NCI-H1092 treated with DMSO at 0.1 percent for 48 hours (cell line): ENCODE measurements around the gene RCBTB2.
"Not testable (repeated sequence)": the region's sequence is repeated elsewhere in the genome, so short reads cannot be mapped to it uniquely, and the experiment has no call there.

Experiments used
- DNase-seq: peaks from one replicate; lab custom pipeline; 2025; lab: John Stamatoyannopoulos, UW

The RCBTB2 gene

DNA sequence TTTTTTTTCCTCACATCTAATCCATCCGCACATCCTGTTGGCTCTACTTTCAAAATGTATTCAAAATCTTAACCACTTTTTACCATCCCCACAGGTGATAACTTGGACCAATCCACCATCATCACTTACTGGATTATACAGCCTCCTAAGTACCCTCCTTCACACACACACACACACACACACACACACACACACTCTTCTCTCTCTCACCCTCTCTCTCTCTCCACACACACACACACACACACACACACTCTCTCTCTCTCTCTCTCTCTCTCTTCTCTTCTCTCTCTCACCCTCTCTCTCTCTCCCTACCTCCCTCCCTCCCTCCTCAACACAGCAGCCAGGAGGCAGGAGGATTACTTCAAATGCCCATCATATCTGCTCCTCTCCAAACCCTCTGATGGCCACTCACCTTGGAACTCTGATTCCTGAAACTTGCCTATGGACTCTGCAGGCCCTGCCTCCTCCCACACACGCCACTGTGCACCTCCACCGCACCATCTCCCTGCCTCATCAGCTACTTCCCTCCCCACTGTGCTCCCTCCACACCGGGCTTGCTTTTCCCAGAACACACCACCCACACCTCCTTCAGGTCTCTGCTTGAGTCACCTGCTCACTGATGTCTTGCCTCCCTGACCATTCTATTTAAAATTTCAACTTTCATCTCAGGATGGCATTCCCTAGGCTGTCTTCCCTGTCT, 39.7 kb downstream of the RCBTB2 start:
- no peak for DNase-seq

GRCh38 chr13:48492470-48493065, 40.3 kb downstream of the RCBTB2 start:
- no peak for DNase-seq

DNA sequence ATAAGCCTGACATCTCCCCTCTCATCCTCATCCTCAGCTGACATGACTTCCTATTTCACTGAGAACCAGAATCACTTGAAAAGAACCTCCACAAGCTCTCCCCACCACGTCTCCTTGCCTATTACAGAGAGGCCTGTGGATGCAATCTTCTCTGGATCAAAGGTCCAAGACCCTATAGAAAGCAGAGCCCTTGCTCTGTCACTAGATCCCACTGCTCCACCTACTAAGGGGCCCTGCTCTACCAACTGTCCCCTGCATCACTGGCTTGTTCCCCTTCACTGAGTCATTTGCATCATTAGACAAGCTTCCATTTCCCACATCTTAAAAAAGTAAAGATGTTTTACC, 40.8 kb downstream of the RCBTB2 start:
- no peak for DNase-seq

- DNase-seq: no peak
Observed at GRCh38 chr13:48491423-48492095, 41.3 kb downstream of the RCBTB2 start.

GRCh38 chr13:48490241-48490640, 42.6 kb downstream of the RCBTB2 start:
- DNase-seq: no peak

DNA sequence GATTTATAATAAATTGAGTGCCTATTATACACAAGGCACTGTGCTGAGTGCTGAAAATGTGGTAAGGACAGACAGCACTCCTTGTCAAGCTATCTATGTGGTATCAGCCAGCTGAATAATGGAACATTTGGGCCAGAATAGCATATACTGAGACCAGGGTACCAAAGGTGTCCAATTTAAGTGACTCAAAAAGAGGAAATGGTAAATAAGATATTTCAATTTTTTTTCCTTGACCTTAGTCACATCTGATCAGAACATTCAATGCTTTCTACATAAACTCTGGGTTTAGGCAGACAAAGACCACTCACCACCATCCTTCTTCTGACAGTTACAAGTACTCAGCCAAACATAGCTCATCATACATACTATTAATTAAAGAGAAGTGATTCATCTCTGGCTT, 43.2 kb downstream of the RCBTB2 start:
- no peak for DNase-seq

DNA sequence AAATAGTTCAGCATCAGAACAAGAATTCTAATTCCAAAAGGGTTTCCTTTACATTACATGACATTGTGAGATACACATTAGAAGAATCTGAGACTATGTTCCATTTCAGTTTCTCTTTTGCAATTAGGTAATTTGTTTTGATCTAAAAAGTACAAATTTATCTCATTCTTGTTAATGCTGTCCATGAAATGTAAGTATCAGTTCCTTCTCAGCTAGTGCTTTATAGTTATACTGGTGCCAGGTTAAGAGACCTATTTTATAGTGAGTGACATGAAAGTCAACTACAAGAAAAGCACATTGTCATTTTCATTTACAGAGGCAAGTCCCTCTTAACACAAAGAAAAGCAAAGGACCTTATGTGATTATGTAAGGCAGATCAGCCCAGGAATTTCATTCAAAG, 43.9 kb downstream of the RCBTB2 start:
- DNase-seq: no peak

GRCh38 chr13:48487968-48488367, 44.9 kb downstream of the RCBTB2 start:
- DNase-seq: no peak

DNA sequence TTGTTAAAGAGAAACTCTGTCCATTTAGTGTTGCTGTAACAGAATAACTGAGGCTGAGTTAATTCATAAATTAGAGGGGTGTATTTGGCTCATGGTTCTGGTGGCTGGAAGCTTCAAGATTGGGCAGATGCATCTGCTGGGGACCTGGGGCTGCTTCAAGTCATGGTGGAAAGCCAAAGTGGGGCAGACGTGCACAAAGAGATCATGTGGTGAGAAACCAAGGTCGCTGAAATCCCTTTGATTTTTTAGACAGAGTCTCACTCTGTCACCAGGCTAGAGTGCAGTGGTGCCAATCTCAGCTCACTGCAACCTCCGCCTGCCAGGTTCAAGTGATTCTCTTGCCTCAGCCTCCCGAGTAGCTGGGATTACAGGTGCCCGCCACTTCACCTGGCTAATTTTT, 46.0 kb downstream of the RCBTB2 start:
- DNase-seq: no peak

DNA sequence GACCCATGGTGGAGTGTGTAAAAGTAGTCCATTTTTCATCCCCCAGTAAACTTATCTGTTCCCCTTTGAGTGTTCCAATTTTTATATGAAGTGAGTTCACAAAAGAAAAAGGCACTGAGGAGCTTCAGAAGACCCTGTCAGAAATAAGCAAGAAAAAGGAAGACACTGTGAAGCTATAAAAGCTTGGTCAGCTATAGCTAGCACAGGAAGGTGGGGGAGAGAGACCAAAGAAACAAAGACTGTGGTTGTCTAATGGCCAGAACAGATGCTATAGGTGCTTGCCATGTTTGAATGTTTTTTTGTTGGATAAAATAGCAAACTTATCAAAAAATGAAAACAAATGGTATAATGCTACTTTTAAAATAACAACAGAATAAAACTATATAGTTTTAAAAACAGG, 46.5 kb downstream of the RCBTB2 start:
- DNase-seq: no peak

DNA sequence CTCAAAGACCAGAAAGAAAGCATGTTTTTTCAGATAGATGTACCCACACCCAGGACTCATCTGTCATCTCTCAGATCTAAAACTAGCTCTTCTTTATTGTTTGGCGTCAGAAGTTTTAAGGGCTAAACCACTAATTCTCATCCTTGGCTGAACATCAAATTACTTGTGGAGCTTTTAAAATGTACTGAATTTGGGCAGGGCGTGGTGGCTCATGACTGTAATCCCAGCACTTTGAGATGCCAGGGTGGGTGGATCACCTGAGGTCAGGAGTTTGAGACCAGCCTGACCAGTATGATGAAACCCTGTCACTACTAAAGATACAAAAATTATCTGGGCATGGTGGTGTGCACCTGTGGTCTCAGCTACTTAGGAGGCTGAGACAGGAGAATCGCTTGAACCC, 47.4 kb downstream of the RCBTB2 start:
- DNase-seq: no peak

DNA sequence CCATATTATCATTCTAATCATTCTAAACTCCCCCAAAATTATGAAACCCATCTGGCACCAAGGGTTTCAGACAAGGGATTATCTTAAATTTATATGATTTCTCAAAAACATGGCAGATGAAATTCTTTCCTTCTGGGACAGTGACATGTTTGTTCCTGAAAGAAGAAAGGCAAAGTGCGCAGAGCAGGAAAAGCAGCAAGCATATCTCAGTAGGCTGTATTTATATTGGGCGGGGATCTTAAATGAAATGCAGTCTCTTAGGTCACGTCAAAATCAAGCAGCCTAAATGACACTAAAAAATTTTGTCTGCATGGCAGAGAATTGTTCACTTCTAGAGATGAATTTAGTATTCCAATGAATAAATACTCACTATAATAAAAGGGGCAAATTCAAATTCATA, 49.3 kb downstream of the RCBTB2 start:
- DNase-seq: no peak

GRCh38 chr13:48478391-48478790, 54.5 kb downstream of the RCBTB2 start:
- no peak for DNase-seq

GRCh38 chr13:48477191-48477855, 55.6 kb downstream of the RCBTB2 start:
- DNase-seq: no peak

DNA sequence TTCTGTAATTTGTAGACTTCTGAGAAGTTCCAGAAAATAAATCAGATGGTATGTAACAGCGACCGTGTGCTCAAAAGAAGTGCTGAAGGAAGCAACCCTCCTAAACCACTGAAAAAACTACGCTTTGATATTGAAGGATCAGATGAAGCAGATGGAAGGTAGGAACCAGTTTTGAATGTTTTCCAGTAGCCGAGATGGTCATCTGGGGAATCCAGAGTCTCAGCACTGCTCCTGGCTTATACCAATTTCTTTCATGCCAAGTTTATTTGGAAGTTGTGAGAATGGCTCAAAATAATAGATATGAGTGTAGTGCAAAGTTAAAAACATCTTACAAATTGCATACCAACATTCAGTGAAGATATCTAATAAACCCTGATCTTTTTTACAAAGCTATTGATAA, 56.2 kb downstream of the RCBTB2 start:
- DNase-seq: no peak

DNA sequence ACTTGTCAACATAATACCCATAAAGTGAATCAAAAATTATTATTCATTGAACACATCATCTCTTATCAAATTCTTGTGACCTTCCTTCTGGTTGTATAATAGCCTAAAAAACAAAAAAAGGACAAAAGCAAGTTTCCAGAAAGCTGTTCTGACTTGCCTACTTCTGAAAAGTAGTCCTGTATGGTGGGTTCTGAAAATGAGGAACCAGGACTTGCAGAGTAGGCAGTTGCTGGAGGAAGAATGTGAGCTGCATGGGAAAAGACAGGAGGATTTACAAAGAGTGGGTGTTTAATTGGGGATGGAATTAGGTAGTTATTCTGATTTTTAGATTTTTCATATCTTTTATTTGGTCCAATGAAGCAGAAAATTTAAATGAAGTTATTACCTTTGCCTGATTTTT, 56.7 kb downstream of the RCBTB2 start:
- DNase-seq: no peak

GRCh38 chr13:48475230-48475629, 57.6 kb downstream of the RCBTB2 start:
- DNase-seq: no peak

GRCh38 chr13:48457578-48458242, 75.2 kb downstream of the RCBTB2 start:
- DNase-seq: no peak

- DNase-seq: no peak
Observed at GRCh38 chr13:48456546-48456945, 76.3 kb downstream of the RCBTB2 start.

GRCh38 chr13:48451196-48451595, 81.7 kb downstream of the RCBTB2 start:
- DNase-seq: not testable (repeated sequence)

GRCh38 chr13:48449656-48450055, 83.2 kb downstream of the RCBTB2 start:
- DNase-seq: no peak

GRCh38 chr13:48448959-48449614, 83.8 kb downstream of the RCBTB2 start:
- DNase-seq: no peak
